CD4-positive, alpha-beta T cell (primary cell): ENCODE data around the gene RHOXF2. TPM values are rescaled to one million over a fixed set of nuclear protein-coding genes. Genes with fewer than 3 reads are reported as not detected.

Source experiments
- ATAC-seq: fragments of 200-7000 bp; cut with Tn5 transposase; one replicate; pipeline ENCODE4 v1.10.0; 2022; ENCODE audit warnings: mild to moderate bottlenecking; ENCODE audit not compliant: poor library complexity
- CTCF ChIA-PET: fragments of 350-600 bp; sonication (Branson Sonifier 250); formaldehyde crosslinking; loops from one replicate; lab custom pipeline; 2021; ENCODE audit warnings: antibody characterized with exemption, inconsistent platforms; lab: Charles Lee
- POLR2A ChIA-PET: fragments of 350-600 bp; sonication (Branson Sonifier 250); formaldehyde crosslinking; loops from one replicate; lab custom pipeline; 2021; ENCODE audit warnings: antibody characterized with exemption, inconsistent platforms; lab: Charles Lee
- DNase-seq, 14 experiments: peaks; one replicate each; pipeline ENCODE4 v3.0.0-alpha.2; 2013 to 2020; ENCODE audit warnings: mixed read lengths in 2 of 14
- H3K27ac ChIP-seq, 2 donors: one replicate each; pipeline versions ENCODE4 v1.5.1 to v1.7.0; 2013; ENCODE audit warnings: low read length in 2 of 2, low read depth in 1 of 2, mild to moderate bottlenecking in 1 of 2
- H3K27me3 ChIP-seq, 2 experiments: 1 replicate in 1 of 2; 2 replicates in 1 of 2; pipeline versions ENCODE4 v1.6.1 to v1.7.0; 2013; ENCODE audit warnings: low read length in 2 of 2, control low read depth in 1 of 2, mild to moderate bottlenecking in 1 of 2, moderate library complexity in 1 of 2; ENCODE audit not compliant: insufficient read depth in 2 of 2, control insufficient read depth in 1 of 2
- H3K36me3 ChIP-seq: one replicate; pipeline ENCODE4 v1.6.1; 2013; ENCODE audit warnings: low read length, control low read depth; ENCODE audit not compliant: insufficient read depth
- H3K4me1 ChIP-seq: one replicate; pipeline ENCODE4 v1.6.1; 2013; ENCODE audit warnings: low read length, control low read depth; ENCODE audit not compliant: insufficient read depth
- H3K4me3 ChIP-seq: one replicate; pipeline ENCODE4 v1.5.1; 2013; ENCODE audit warnings: mild to moderate bottlenecking, low read length, moderate library complexity
- H3K9me3 ChIP-seq, 2 experiments: 1 replicate in 1 of 2; 2 replicates in 1 of 2; pipeline versions ENCODE4 v1.6.1 to v1.7.0; 2013; ENCODE audit warnings: low read length in 2 of 2, mild to moderate bottlenecking in 2 of 2, control low read depth in 1 of 2, moderate library complexity in 1 of 2; ENCODE audit not compliant: control insufficient read depth in 1 of 2, insufficient read depth in 1 of 2
- H3K27ac Mint-ChIP-seq: one replicate; pipeline ENCODE4 v1.8.0; 2020; ENCODE audit warnings: mixed read lengths
- H3K27me3 Mint-ChIP-seq: one replicate; pipeline ENCODE4 v1.8.0; 2021; ENCODE audit warnings: mixed read lengths
- H3K36me3 Mint-ChIP-seq: one replicate; pipeline ENCODE4 v1.8.0; 2021; ENCODE audit warnings: low read depth, mixed read lengths
- H3K4me1 Mint-ChIP-seq: one replicate; pipeline ENCODE4 v1.8.0; 2021; ENCODE audit warnings: low read depth, mixed read lengths
- H3K4me3 Mint-ChIP-seq: one replicate; pipeline ENCODE4 v1.8.0; 2020; ENCODE audit warnings: mild to moderate bottlenecking, mixed read lengths
- H3K9me3 Mint-ChIP-seq: one replicate; pipeline ENCODE4 v1.8.0; 2020; ENCODE audit warnings: mixed read lengths
- intact Hi-C, 2 experiments: fragments of 100-400 bp; cut with DNase I in 1 of 2; cut with micrococcal nuclease in 1 of 2; formaldehyde crosslinking; loops; one replicate each; pipeline versions ENCODE4 v1.15.1 to v1.9.0; 2023 to 2025; cut with DNase I, micrococcal nuclease
- total RNA-seq, 174 experiments: library from RNA in 2 of 174; stranded (reverse) in 2 of 174; gene quantifications; one replicate each; pipeline ENCODE4 v1.2.3 and lab custom pipeline; 2021 to 2026
- TF ChIP-seq, protein P1 (sequence below): fragments of 200-600 bp; IDR thresholded peaks from one replicate; pipeline ENCODE4 v1.8.0; 2022; ENCODE audit warnings: antibody characterized with exemption, mild to moderate bottlenecking

RHOXF2 gene
- total RNA-seq, 2 experiments from 2014 or later, result not detected

- Mint-ChIP-seq H3K9me3 (no peaks in the 10 kb centered on the region), H3K27me3 (no peaks in the 10 kb centered on the region), H3K4me3 (no peak overlapping the region), H3K4me1 (no peaks in the 10 kb centered on the region), H3K27ac (no peak overlapping the region), H3K36me3 (no peaks in the 10 kb centered on the region)
- TF ChIP-seq, protein P1, sequence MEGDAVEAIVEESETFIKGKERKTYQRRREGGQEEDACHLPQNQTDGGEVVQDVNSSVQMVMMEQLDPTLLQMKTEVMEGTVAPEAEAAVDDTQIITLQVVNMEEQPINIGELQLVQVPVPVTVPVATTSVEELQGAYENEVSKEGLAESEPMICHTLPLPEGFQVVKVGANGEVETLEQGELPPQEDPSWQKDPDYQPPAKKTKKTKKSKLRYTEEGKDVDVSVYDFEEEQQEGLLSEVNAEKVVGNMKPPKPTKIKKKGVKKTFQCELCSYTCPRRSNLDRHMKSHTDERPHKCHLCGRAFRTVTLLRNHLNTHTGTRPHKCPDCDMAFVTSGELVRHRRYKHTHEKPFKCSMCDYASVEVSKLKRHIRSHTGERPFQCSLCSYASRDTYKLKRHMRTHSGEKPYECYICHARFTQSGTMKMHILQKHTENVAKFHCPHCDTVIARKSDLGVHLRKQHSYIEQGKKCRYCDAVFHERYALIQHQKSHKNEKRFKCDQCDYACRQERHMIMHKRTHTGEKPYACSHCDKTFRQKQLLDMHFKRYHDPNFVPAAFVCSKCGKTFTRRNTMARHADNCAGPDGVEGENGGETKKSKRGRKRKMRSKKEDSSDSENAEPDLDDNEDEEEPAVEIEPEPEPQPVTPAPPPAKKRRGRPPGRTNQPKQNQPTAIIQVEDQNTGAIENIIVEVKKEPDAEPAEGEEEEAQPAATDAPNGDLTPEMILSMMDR, result no peak
- Histone ChIP-seq H3K27me3 (no peaks in the 10 kb centered on the region), H3K27ac (no peak overlapping the region), H3K4me3 (no peak overlapping the region), H3K4me1 (no peaks in the 10 kb centered on the region), H3K36me3 (no peaks in the 10 kb centered on the region), H3K9me3 (no peaks in the 10 kb centered on the region)
- intact Hi-C loops, result no loop called here
- POLR2A ChIA-PET, result no interaction called here
- no peak for ATAC-seq
- CTCF ChIA-PET, result no interaction called here
- DNase-seq, result no peak
Observed at GRCh38 chrX:120136128-120136527, 22.3 kb upstream of the RHOXF2 start.

- no peaks in the 10 kb centered on the region for H3K9me3 ChIP-seq
- no peaks in the 10 kb centered on the region for H3K27me3 ChIP-seq
- H3K36me3 ChIP-seq, result no peaks in the 10 kb centered on the region
- POLR2A ChIA-PET, result no interaction called here
- H3K27ac ChIP-seq, result no peak overlapping the region
- H3K27ac Mint-ChIP-seq, result no peak overlapping the region
- H3K9me3 Mint-ChIP-seq, result no peaks in the 10 kb centered on the region
- DNase-seq, result no peak
- ATAC-seq, result no peak
- TF ChIP-seq, protein P1, result no peak
- intact Hi-C loops, result no loop called here
- CTCF ChIA-PET, result no interaction called here
- no peak overlapping the region for H3K4me3 ChIP-seq
- no peaks in the 10 kb centered on the region for H3K4me1 ChIP-seq
- H3K4me3 Mint-ChIP-seq, result no peak overlapping the region
- H3K4me1 Mint-ChIP-seq, result no peaks in the 10 kb centered on the region
- no peaks in the 10 kb centered on the region for H3K27me3 Mint-ChIP-seq
- H3K36me3 Mint-ChIP-seq, result no peaks in the 10 kb centered on the region
Observed at GRCh38 chrX:120136840-120137239, 21.6 kb upstream of the RHOXF2 start.

- Histone ChIP-seq H3K27me3 (no peaks in the 10 kb centered on the region), H3K36me3 (no peaks in the 10 kb centered on the region), H3K4me1 (no peaks in the 10 kb centered on the region), H3K9me3 (no peaks in the 10 kb centered on the region), H3K4me3 (no peak overlapping the region), H3K27ac (no peak overlapping the region)
- Mint-ChIP-seq H3K9me3 (no peaks in the 10 kb centered on the region), H3K4me1 (no peaks in the 10 kb centered on the region), H3K27ac (no peak overlapping the region), H3K27me3 (no peaks in the 10 kb centered on the region), H3K36me3 (no peaks in the 10 kb centered on the region), H3K4me3 (no peak overlapping the region)
- TF ChIP-seq, protein P1, result no peak
- ChIA-PET CTCF (no interaction called here), POLR2A (no interaction called here)
- intact Hi-C loops, result no loop called here
- ATAC-seq (no peak), DNase-seq (no peak)
Observed at GRCh38 chrX:120137439-120137838, 21.0 kb upstream of the RHOXF2 start.
